Ecto neural progenitor cell (in vitro differentiated cells): ENCODE measurements around the gene KCNMB2.

Source experiments
- DNase-seq: peaks from one replicate; pipeline ENCODE4 v3.0.0-alpha.2; 2018; ENCODE audit warnings: low spot score

KCNMB2 gene

GRCh38 chr3:178754852-178755510 lies 218.7 kb downstream of the KCNMB2 start:
- DNase-seq = no peak

- DNase-seq = no peak
These were observed 224.8 kb downstream of the KCNMB2 start for GRCh38 chr3:178761024-178761423.

GRCh38 chr3:178761461-178761860 lies 225.2 kb downstream of the KCNMB2 start:
- DNase-seq = no peak

- no peak for DNase-seq
These were observed 226.1 kb downstream of the KCNMB2 start for GRCh38 chr3:178762385-178762784.

GRCh38 chr3:178765472-178765871 lies 229.2 kb downstream of the KCNMB2 start:
- DNase-seq = no peak

- no peak for DNase-seq
These were observed 231.3 kb downstream of the KCNMB2 start for GRCh38 chr3:178767581-178767980.

GRCh38 chr3:178768072-178768864 lies 232.0 kb downstream of the KCNMB2 start:
- no peak for DNase-seq

GRCh38 chr3:178771511-178771910 lies 235.3 kb downstream of the KCNMB2 start:
- DNase-seq = no peak

- DNase-seq = no peak
These were observed 236.5 kb downstream of the KCNMB2 start for GRCh38 chr3:178772746-178773145.

GRCh38 chr3:178773358-178773757 lies 237.1 kb downstream of the KCNMB2 start:
- no peak for DNase-seq

GRCh38 chr3:178777718-178778411 lies 241.6 kb downstream of the KCNMB2 start:
- DNase-seq = no peak

- no peak for DNase-seq
These were observed 242.4 kb downstream of the KCNMB2 start for GRCh38 chr3:178778589-178778988.

- DNase-seq = no peak
These were observed 249.7 kb downstream of the KCNMB2 start for GRCh38 chr3:178785961-178786360.

GRCh38 chr3:178787960-178788359 lies 251.7 kb downstream of the KCNMB2 start:
- DNase-seq = no peak

GRCh38 chr3:178794711-178795110 lies 258.5 kb downstream of the KCNMB2 start:
- no peak for DNase-seq

- no peak for DNase-seq
These were observed 259.1 kb downstream of the KCNMB2 start for GRCh38 chr3:178795349-178795748.

GRCh38 chr3:178802259-178802658 lies 266.0 kb downstream of the KCNMB2 start:
- no peak for DNase-seq

GRCh38 chr3:178802993-178803693 lies 266.9 kb downstream of the KCNMB2 start:
- DNase-seq = no peak

- DNase-seq = no peak
These were observed 268.4 kb downstream of the KCNMB2 start for GRCh38 chr3:178804606-178805005.

GRCh38 chr3:178805741-178806140 lies 269.5 kb downstream of the KCNMB2 start:
- DNase-seq = no peak

GRCh38 chr3:178806651-178807050 lies 270.4 kb downstream of the KCNMB2 start:
- DNase-seq = no peak

GRCh38 chr3:178807694-178808093 lies 271.5 kb downstream of the KCNMB2 start:
- no peak for DNase-seq
